Dendritic cell treated with granulocyte-macrophage colony-stimulating factor and Interleukin-4, amounts not matched to agents 40 ng/mL and 50 ng/mL, for 4 days (primary cell): Measurements from ENCODE around the gene TBC1D10B.

Source experiments
- H3K27ac Mint-ChIP-seq: one replicate; pipeline ENCODE4 v1.8.0; 2022; ENCODE audit warnings: mild to moderate bottlenecking, mixed read lengths
- H3K27me3 Mint-ChIP-seq: one replicate; pipeline ENCODE4 v1.8.0; 2022; ENCODE audit warnings: mild to moderate bottlenecking, mixed read lengths
- H3K36me3 Mint-ChIP-seq: one replicate; pipeline ENCODE4 v1.8.0; 2022; ENCODE audit warnings: low read depth, mixed read lengths
- H3K4me1 Mint-ChIP-seq: one replicate; pipeline ENCODE4 v1.8.0; 2022; ENCODE audit warnings: low read depth, mixed read lengths
- H3K4me3 Mint-ChIP-seq: one replicate; pipeline ENCODE4 v1.8.0; 2022; ENCODE audit warnings: mild to moderate bottlenecking, moderate library complexity, mixed read lengths
- H3K9me3 Mint-ChIP-seq: one replicate; pipeline ENCODE4 v1.8.0; 2022; ENCODE audit warnings: mixed read lengths
- intact Hi-C: fragments of 100-400 bp; cut with micrococcal nuclease; formaldehyde crosslinking; loops from one replicate; pipeline ENCODE4 v1.15.0; 2022

Gene TBC1D10B

GRCh38 chr16:30383521-30383920, 13.2 kb upstream of the TBC1D10B start:
- Mint-ChIP-seq H3K4me3 (no peak overlapping the region), H3K27ac (no peak overlapping the region), H3K36me3 (peaks cover 1% of the 10 kb centered on the region), H3K4me1 (peaks cover 35% of the 10 kb centered on the region), H3K9me3 (no peaks in the 10 kb centered on the region), H3K27me3 (peaks cover 29% of the 10 kb centered on the region)
- intact Hi-C loops = no loop called here

- H3K9me3 Mint-ChIP-seq = no peaks in the 10 kb centered on the region
- peaks cover 43% of the 10 kb centered on the region for H3K4me1 Mint-ChIP-seq
- no peak within 1 kb of the TSS for H3K27ac Mint-ChIP-seq
- no peak within 1 kb of the TSS for H3K4me3 Mint-ChIP-seq
- H3K36me3 Mint-ChIP-seq = peaks cover 10% of the 10 kb centered on the region
- intact Hi-C loops = no loop called here
- H3K27me3 Mint-ChIP-seq = peaks cover 29% of the 10 kb centered on the region
These were observed 12.0 kb upstream of the TBC1D10B start, which contains the start of gene SEPTIN1 for GRCh38 chr16:30382111-30382881. SEPTIN1 (minus strand) TSS chr16:30382561; CDS start chr16:30382542, 19 bp downstream.

GRCh38 chr16:30381291-30382041, 11.2 kb upstream of the TBC1D10B start:
- Mint-ChIP-seq H3K4me3 (no peak overlapping the region), H3K9me3 (no peaks in the 10 kb centered on the region), H3K36me3 (peaks cover 10% of the 10 kb centered on the region), H3K4me1 (peaks cover 48% of the 10 kb centered on the region), H3K27me3 (peaks cover 29% of the 10 kb centered on the region), H3K27ac (no peak overlapping the region)
- intact Hi-C loops = no loop called here

GRCh38 chr16:30380803-30381208, 10.5 kb upstream of the TBC1D10B start:
- Mint-ChIP-seq H3K9me3 (no peaks in the 10 kb centered on the region), H3K27ac (no peak overlapping the region), H3K4me3 (no peak overlapping the region), H3K4me1 (peaks cover 48% of the 10 kb centered on the region), H3K27me3 (peaks cover 29% of the 10 kb centered on the region), H3K36me3 (peaks cover 10% of the 10 kb centered on the region)
- intact Hi-C loops = no loop called here

GRCh38 chr16:30380072-30380802, 9.9 kb upstream of the TBC1D10B start:
- H3K36me3 Mint-ChIP-seq = peaks cover 10% of the 10 kb centered on the region
- H3K27me3 Mint-ChIP-seq = peaks cover 25% of the 10 kb centered on the region
- peaks cover 48% of the 10 kb centered on the region for H3K4me1 Mint-ChIP-seq
- intact Hi-C loops = no loop called here
- no peak overlapping the region for H3K4me3 Mint-ChIP-seq
- no peaks in the 10 kb centered on the region for H3K9me3 Mint-ChIP-seq
- H3K27ac Mint-ChIP-seq = no peak overlapping the region

- H3K4me3 Mint-ChIP-seq = peak overlapping the region; percentile 88
- intact Hi-C loops = no loop called here
- peak overlapping the region; percentile 100 for H3K27ac Mint-ChIP-seq
- H3K9me3 Mint-ChIP-seq = no peaks in the 10 kb centered on the region
- peaks cover 10% of the 10 kb centered on the region for H3K36me3 Mint-ChIP-seq
- H3K4me1 Mint-ChIP-seq = peaks cover 48% of the 10 kb centered on the region
- H3K27me3 Mint-ChIP-seq = peaks cover 20% of the 10 kb centered on the region
These were observed 9.0 kb upstream of the TBC1D10B start for GRCh38 chr16:30379158-30379783.

GRCh38 chr16:30378236-30379157, 8.2 kb upstream of the TBC1D10B start:
- intact Hi-C loops = loop anchor here (1.0 kb wide), 1 partner anchor 8 kb away; the partner anchor contains the start of gene TBC1D10B

GRCh38 chr16:30377812-30378235, 7.5 kb upstream of the TBC1D10B start:
- no peaks in the 10 kb centered on the region for H3K9me3 Mint-ChIP-seq
- intact Hi-C loops = loop anchor here (1.0 kb wide), 1 partner anchor 8 kb away; the partner anchor contains the start of gene TBC1D10B
- peak overlapping the region; percentile 100 for H3K27ac Mint-ChIP-seq
- peak overlapping the region; percentile 88 for H3K4me3 Mint-ChIP-seq
- peaks cover 10% of the 10 kb centered on the region for H3K36me3 Mint-ChIP-seq
- H3K4me1 Mint-ChIP-seq = peaks cover 47% of the 10 kb centered on the region
- H3K27me3 Mint-ChIP-seq = peaks cover 7% of the 10 kb centered on the region

More at GRCh38 chr16:30378236-30379157, 8.2 kb upstream of the TBC1D10B start:
- Mint-ChIP-seq H3K27ac (peak overlapping the region; percentile 100), H3K4me3 (peak overlapping the region; percentile 88), H3K27me3 (peaks cover 13% of the 10 kb centered on the region), H3K36me3 (peaks cover 10% of the 10 kb centered on the region), H3K9me3 (no peaks in the 10 kb centered on the region), H3K4me1 (peaks cover 48% of the 10 kb centered on the region)

- peaks cover 10% of the 10 kb centered on the region for H3K36me3 Mint-ChIP-seq
- intact Hi-C loops = no loop called here
- H3K9me3 Mint-ChIP-seq = no peaks in the 10 kb centered on the region
- H3K4me1 Mint-ChIP-seq = peaks cover 41% of the 10 kb centered on the region
- H3K27ac Mint-ChIP-seq = peak overlapping the region; percentile 100
- H3K4me3 Mint-ChIP-seq = peak overlapping the region; percentile 88
- peaks cover 1% of the 10 kb centered on the region for H3K27me3 Mint-ChIP-seq
These were observed 6.9 kb upstream of the TBC1D10B start for GRCh38 chr16:30377050-30377811.

- Mint-ChIP-seq H3K27me3 (no peaks in the 10 kb centered on the region), H3K27ac (peak overlapping the region; percentile 100), H3K36me3 (peaks cover 10% of the 10 kb centered on the region), H3K4me3 (no peak overlapping the region), H3K9me3 (no peaks in the 10 kb centered on the region), H3K4me1 (peaks cover 44% of the 10 kb centered on the region)
- intact Hi-C loops = no loop called here
These were observed 6.2 kb upstream of the TBC1D10B start for GRCh38 chr16:30376461-30376902.

GRCh38 chr16:30375864-30376263, 5.6 kb upstream of the TBC1D10B start:
- Mint-ChIP-seq H3K27me3 (no peaks in the 10 kb centered on the region), H3K36me3 (peaks cover 10% of the 10 kb centered on the region), H3K27ac (peak overlapping the region; percentile 100), H3K4me1 (peaks cover 43% of the 10 kb centered on the region), H3K9me3 (no peaks in the 10 kb centered on the region), H3K4me3 (no peak overlapping the region)
- intact Hi-C loops = no loop called here

- Mint-ChIP-seq H3K36me3 (peaks cover 11% of the 10 kb centered on the region), H3K4me1 (peaks cover 34% of the 10 kb centered on the region), H3K27me3 (no peaks in the 10 kb centered on the region), H3K9me3 (no peaks in the 10 kb centered on the region), H3K4me3 (no peak within 1 kb of the TSS), H3K27ac (peak within 1 kb of the TSS; percentile 100)
- intact Hi-C loops = loop anchor here (5.0 kb wide), 1 partner anchor 33 kb away; the partner anchor contains the start of gene ZNF771
These were observed 4.2 kb upstream of the TBC1D10B start, which contains the start of gene MYL11 for GRCh38 chr16:30374538-30374937. MYL11 (plus strand) TSS chr16:30374802; CDS start chr16:30374858, 56 bp downstream.
